ENCODE results near the gene IFNGR1.

GRCh38 chr6:137261761-137262160, 42.6 kb upstream of the IFNGR1 start:
- TF ChIP-seq CTCF (IDR thresholded peaks at IDR 0.05) = no peak
- TF ChIP-seq EZH2 (IDR thresholded peaks at IDR 0.05) = no peak

All from neural progenitor cell (in vitro differentiated cells).